ENCODE data around the gene PLCD3. TPM values are rescaled to one million over a fixed set of nuclear protein-coding genes. Genes with fewer than 3 reads are reported as not detected.
A peak's percentile ranks its signal among the peaks of the same experiment; 100 is the strongest.

PLCD3 gene
- total and polyA plus RNA-seq, 9 of the 15 experiments (the other 6 are each of a cell fraction or from before 2014, with no cell fraction given), result 0.20 to 22.6 (median 7.5) TPM

- no peak overlapping the region for H3K4me3 ChIP-seq
- H3K4me1 ChIP-seq (replicated peaks in 1 of 2; ENCODE audit: control insufficient read depth in 2 of 2, insufficient read depth in 2 of 2, low read length in 2 of 2), result no peaks in the 10 kb centered on the region
- no peaks in the 10 kb centered on the region for H3K79me2 ChIP-seq (ENCODE audit: control insufficient read depth, insufficient read depth, low read length)
- ChIA-PET CTCF (ENCODE audit: low intra/inter-chr PET ratio) (no interaction called here), POLR2A (interaction anchor here (0.8 to 1.5 kb wide), 4 partner anchors 10 to 27 kb away, joined by 3 to 4 read pairs (median 4); partner anchors contain the start of gene NMT1)
- in situ Hi-C loops (cut with MboI) (no loop called here), intact Hi-C loops (cut with micrococcal nuclease) (no loop called here)
- H3K27ac ChIP-seq (ENCODE audit: extremely low read depth, low read depth, low read length), result no peak overlapping the region
- H3K9me3 ChIP-seq (replicated peaks; ENCODE audit: control insufficient read depth, insufficient read depth, low read depth, low read length), result no peaks in the 10 kb centered on the region
- H3K9ac ChIP-seq (ENCODE audit: insufficient read depth in 1 of 2, low read depth in 2 of 2, low read length in 2 of 2), result no peak overlapping the region
- no peaks in the 10 kb centered on the region; the same call in 1 of the 2 replicates for H4K20me1 ChIP-seq (replicated peaks; ENCODE audit: control insufficient read depth, insufficient read depth, low read length)
- FAIRE-seq (no peak), DNase-seq (ENCODE audit: extremely low read depth in 1 of 4, low spot score in 3 of 4) (no peak), ATAC-seq (no peak)
- H2AFZ ChIP-seq (ENCODE audit: low read depth, low read length), result no peak overlapping the region
- TSS peak; percentile 28 for BruUV-seq (replicated peaks)
- TF ChIP-seq TFE3 (CRISPR knock-in tag; IDR thresholded peaks at IDR 0.05) (no peak), SLC30A9 (CRISPR knock-in tag; IDR thresholded peaks at IDR 0.05) (no peak), ZBTB43 (CRISPR knock-in tag; IDR thresholded peaks at IDR 0.05) (no peak), HMG20A (CRISPR knock-in tag; conservative IDR thresholded peaks at IDR 0.05) (no peak)
- no peaks in the 10 kb centered on the region for H3K9me1 ChIP-seq (ENCODE audit: control insufficient read depth, insufficient read depth, low read length)
- peaks cover 92% of the 10 kb centered on the region for H3K36me3 ChIP-seq (ENCODE audit: control insufficient read depth, insufficient read depth, low read length)
- no peaks in the 10 kb centered on the region for H3K27me3 ChIP-seq (ENCODE audit: control insufficient read depth in 2 of 2, insufficient read depth in 2 of 2, low read length in 2 of 2)
- H3K4me2 ChIP-seq (ENCODE audit: insufficient read depth, low read length), result no peak overlapping the region
- WGBS (ENCODE audit: insufficient coverage, low coverage, missing lambda C conversion rate), result 94% methylated on average over 3 of the region's 3 CpGs
Measured at GRCh38 chr17:45088741-45089140, 43.6 kb downstream of the PLCD3 start.

Data from K562 (cell line).